Subcutaneous adipose tissue (tissue), 4 donors: Measurements from ENCODE around the gene TRAF5. TPM values are rescaled to one million over a fixed set of nuclear protein-coding genes. Genes with fewer than 3 reads are reported as not detected.

Experiments used
- total RNA-seq, 4 donors: library from RNA; depleted of rRNA; stranded (reverse); fragments of >200 nt; gene quantifications; one replicate each; pipeline ENCODE4 v1.1.0, GENCODE V29; 2016
- TF ChIP-seq, protein P1 (sequence below): fragments of 450-650 bp; IDR thresholded peaks from one replicate; pipeline ENCODE4 v1.5.1; 2016; ENCODE audit warnings: low read depth, mild to moderate bottlenecking, control low read depth, antibody characterized with exemption, moderate library complexity

Gene TRAF5
- total RNA-seq, 4 donors from 2014 or later = 10.1 to 19.1 (median 12.6) TPM

DNA sequence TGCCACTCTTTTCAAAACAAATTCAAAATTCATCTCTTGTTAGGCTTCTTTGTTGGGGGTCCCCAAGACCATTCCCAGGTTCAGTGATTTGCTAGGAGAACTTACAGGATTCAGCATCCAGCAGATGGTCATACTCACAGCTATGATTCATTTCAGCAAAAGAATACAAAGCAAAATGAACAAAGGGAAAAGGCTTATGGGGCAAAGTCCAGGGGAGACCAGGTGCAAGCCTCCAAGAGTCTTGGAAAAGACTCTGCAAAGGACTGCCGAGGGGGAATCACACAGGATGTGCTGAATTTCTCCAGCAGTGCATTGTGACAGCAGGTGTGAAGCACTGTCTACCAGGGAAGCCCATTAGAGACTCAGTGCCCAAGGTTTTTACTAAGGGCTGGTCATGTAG is 7.3 kb downstream of the TRAF5 start:
- TF ChIP-seq, protein P1, sequence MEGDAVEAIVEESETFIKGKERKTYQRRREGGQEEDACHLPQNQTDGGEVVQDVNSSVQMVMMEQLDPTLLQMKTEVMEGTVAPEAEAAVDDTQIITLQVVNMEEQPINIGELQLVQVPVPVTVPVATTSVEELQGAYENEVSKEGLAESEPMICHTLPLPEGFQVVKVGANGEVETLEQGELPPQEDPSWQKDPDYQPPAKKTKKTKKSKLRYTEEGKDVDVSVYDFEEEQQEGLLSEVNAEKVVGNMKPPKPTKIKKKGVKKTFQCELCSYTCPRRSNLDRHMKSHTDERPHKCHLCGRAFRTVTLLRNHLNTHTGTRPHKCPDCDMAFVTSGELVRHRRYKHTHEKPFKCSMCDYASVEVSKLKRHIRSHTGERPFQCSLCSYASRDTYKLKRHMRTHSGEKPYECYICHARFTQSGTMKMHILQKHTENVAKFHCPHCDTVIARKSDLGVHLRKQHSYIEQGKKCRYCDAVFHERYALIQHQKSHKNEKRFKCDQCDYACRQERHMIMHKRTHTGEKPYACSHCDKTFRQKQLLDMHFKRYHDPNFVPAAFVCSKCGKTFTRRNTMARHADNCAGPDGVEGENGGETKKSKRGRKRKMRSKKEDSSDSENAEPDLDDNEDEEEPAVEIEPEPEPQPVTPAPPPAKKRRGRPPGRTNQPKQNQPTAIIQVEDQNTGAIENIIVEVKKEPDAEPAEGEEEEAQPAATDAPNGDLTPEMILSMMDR = no peak

DNA sequence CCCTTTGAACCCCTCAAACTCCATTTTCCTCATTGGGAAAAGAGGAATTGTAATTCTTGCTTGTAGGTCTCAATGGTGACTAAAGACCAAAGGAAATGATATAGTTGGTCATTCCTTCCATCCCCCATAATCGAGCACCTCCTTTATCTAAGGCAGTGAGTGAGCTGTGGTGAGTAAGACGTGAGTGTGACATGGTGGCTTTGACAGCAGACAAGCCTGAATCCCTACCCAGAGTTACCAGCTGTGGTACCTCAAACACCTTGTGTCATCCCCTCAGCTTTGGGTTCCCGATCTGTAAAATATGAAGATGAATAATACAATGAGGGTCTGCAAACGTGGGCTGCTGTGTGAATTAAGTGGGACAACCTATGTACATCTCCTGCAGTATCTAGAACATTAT is 8.4 kb downstream of the TRAF5 start:
- TF ChIP-seq, protein P1 = no peak

DNA sequence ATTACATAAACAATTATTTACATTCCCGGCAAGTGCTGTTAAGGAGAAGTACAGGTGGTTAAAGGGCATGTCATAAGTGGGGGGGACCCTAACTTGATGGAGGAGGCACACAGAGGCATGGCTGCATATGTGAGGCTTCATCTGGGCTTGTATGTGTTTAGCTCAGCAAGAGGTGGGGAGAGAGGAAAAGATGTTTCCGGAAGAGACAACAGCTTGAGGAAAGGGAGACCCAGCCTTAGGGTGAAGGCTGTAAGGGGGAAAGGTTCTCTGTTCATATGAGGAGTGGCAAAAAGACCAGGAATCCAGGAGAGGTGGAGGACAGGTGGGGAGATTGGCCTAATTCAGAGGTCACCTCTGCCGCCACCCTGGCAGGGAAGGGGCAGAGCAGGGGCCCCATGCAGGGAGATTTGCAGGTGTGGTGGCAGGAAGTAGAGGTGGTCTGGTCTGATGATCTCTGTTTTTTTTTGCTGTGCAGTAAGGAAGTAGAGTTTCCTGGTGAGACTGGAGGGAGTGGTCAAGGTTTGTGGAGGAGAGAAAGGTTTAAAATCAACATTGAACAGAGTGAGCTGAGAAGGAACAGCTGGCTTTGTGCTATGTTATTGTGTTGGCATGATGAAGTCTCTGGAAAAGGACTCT is 9.0 kb downstream of the TRAF5 start:
- TF ChIP-seq, protein P1 = no peak

DNA sequence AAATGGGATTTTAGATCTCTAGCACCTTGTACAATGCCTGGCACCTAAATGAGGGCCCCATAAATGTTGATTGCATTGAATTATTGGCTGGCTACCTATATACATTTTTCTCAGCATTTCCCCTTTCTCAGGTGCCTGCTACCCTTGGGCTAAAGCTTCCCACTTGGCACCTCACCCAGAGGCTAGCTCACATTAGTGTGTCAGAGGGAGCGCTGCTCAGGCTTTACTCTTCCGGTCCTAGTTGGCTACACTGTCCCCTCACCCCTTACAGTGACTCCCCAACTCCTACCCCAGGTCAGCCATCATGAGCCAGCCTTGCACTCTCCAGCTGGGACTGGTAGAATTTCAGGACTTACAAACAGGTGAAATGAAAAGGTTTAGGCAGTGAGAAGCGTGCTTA is 9.5 kb downstream of the TRAF5 start:
- TF ChIP-seq, protein P1 = no peak

DNA sequence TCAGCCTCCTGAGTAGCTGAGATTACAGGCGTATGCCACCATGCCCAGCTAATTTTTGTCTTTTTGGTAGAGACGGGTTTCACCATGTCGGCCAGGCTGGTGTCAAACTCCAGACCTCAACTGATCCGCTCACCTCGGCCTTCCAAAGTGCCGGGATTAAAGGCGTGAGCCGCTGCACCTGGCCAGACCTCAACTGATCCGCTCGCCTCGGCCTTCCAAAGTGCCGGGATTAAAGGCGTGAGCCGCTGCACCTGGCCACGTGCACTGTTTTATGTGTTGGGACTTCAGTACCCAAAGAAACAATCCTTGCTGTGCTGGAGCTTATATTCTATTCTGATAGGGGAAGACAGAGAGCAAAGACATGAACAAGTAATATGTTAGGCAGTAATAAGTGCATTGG is 10.1 kb downstream of the TRAF5 start:
- TF ChIP-seq, protein P1 = no peak

DNA sequence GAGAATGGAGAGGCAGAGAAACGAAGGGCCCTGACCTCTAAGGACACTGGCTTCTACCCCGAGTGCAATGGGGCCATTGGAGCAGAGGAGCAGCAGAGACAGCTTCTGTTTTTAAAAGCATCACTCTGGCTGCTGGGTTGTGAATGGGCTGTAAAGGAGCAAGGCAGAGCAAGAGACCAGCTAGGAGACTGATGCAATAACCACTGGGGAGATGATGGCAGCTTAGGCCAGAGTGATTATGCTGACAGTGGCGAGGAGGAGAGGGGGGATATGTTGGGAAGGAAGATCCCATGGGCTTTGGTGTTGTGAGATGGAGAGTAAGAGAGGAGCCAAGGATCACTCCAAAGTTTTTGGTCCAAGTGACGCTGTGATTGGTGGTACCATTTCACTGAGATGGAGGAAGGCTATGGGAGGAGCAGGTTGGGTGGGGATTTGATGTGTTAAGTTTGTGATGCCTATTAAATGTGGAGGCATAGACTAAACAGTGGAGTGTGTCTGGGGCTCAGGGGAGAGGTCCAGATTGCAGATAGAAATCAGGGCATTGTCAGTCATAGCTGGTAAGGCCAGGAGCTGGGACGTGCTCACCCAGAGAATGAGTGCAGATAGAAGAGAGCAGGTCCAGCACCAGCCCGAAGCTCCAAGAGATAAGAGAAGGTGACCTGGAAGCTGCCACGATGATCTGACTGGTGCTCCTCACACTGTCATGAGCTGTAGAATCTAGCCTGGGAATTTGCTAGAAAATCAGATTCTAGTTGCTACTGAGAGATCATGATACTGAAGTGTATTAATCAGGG is 11.0 kb downstream of the TRAF5 start:
- TF ChIP-seq, protein P1 = no peak

DNA sequence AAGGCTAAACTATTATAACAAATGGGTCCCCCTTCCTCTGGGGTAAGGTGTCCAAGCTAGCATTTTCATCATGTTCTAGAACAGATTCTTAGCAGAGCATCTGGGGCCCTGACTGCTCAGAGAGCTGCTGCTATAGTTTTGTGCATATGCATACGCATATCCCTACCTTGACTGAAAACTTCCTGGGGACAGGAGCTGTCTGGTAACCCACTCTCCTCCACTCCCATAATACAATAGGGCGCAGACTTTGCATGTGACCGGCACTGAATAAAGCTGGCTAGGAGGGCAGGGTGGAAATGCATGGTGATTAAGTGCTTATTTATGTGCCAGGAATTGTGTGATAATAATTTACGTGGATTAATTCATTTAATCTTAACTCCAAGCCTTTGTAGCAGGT is 11.6 kb downstream of the TRAF5 start:
- TF ChIP-seq, protein P1 = no peak
